RCC 7860 (cell line): ENCODE results near the gene CNBD2.
A peak's percentile ranks its signal among the peaks of the same experiment; 100 is the strongest.
"Not testable (repeated sequence)": the region's sequence is repeated elsewhere in the genome, so short reads cannot be mapped to it uniquely, and the experiment has no call there.

Source experiments
- DNase-seq: peaks from one replicate; pipeline ENCODE4 v3.0.0-alpha.2; 2015; ENCODE audit warnings: low spot score
- FAIRE-seq: peaks from 2 replicates; lab custom pipeline; 2012; peaks lifted over from hg19 to GRCh38; lab: Jason Lieb, UNC

Gene CNBD2

DNA sequence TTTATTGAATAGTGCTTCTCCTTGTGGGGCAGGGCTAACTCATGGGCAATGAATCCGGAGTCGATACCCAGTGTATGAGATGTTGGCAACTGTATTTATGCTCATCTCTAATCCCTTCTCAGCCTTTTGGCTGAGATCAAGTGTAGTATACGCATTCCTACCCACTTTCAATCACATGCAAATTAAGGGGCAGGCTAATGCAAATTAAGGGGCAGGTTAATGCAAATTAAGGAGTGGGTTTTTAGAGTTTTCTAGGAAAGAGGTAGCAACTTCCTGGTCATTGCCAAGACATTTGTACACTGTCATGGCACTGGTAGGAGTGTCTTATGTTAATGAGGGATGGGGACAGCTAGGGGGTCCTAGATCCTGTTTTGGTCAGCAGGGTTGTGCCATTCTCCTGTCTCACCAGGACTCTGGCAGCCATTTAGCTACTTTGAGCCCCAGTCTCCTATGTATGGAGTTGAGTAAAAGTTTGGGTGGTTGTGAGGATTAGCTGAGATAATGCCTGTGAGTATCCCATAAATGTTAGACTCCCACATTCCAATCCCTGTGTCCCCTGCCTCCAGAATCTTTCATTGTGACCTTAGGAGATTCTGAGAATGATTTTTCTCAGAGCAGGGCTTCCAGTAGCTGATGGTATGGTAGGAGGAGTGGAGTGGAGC lies at the start of gene CNBD2:
Gene CNBD2, plus strand, starts transcription at position 612 of the 662 bp plus-strand sequence. CDS start 173 bp downstream, outside the sequence.
- DNase-seq: no peak
- no peak for FAIRE-seq

DNA sequence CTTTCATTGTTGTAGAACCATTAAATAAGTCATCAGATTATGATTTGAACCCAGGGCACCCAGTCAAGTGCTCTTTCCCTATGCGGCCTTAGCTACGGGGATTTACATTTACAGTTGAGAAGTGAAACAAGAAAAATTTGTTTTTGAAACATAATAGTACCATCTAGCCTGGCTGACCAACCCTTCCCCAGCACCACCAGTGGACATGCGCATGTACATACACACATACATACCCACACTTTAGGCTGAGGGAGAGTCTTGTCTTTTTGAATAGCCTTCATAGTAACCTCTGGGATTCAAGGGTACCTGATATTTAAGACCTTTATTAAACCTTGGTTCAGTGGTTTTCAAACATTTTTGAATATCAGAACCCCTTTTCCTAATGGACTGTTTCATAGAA lies 47.9 kb upstream of the CNBD2 start:
- FAIRE-seq (no peak), DNase-seq (no peak)

DNA sequence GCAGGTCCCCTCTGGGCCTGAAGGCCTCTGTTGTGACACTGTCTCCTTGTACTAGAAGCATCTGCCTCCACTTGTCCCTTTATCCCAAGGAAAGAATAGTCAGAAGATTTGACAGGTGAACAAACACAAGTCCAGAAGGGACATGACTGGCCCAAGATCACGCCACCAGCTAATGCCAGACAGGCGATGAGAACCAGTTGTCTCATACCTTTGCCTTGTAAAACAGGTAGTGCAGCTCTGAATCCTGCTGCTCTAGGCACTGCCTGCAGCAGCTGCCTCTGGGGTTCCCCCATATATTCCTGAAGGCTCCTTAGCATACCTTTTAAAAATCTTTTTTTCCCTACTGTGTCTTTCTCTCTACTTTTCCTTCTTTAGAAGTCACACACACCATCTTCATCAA lies 39.1 kb upstream of the CNBD2 start:
- FAIRE-seq: no peak
- no peak for DNase-seq

DNA sequence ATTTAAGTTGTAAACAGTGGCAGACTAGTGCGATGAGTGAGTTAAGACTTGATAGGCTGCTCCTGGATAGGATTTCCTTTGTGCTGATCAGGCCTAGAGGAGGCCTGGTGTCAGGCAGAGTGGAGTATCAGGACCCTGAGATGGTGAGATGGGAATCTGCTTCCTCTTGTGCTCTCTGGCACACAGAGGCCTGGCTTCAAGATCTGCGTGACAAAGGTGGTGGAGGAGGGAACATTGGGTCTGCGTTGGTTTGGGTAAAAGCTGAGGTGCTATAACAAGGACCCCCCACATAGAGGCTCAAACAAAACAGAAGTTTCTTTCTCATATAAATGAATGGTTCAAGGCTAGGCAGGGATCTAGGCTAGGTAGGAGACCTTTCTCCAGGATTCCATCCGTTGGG lies 34.3 kb upstream of the CNBD2 start:
- no peak for FAIRE-seq
- DNase-seq: no peak

DNA sequence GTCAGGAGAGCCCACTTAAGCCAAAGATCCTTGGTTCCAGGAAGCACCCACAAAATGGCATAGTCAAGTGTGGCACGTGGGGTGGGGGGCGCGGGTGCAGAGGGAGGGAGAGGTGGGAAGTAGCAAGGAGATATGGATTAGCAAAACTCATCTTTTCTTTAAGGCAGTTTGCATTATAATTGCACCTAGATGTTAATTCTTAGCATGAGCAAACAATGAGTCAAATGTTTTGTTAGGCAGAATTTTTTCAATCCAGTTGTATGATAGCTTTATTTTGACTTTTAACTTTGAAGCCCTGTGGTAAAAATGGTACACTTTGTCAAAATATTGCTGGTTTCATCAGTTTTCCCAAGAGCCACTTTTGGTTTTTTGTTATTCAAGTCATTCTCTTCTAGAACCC lies 29.1 kb upstream of the CNBD2 start:
- no peak for FAIRE-seq

DNA sequence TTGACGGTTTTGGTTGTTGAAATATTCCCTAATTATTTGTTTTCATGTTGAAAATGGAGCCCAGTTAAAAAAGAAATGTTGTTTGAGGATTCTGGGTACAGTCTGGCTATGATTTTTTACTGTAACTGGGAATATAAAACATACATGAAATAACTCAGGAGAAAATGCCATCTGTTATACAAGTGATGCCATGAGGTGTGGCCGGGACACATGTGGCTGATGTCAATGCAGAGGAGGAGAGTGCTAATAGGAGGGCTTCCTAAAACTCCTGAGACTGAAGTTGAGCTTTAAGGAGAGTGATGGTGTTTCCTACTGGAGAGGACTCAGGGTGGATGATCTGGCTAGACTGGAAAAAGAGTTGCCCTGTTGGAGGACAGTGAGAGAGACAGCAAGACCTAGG lies 26.8 kb upstream of the CNBD2 start:
- DNase-seq: no peak
- FAIRE-seq: no peak

More for the DNA sequence above, 29.1 kb upstream of the CNBD2 start:
- DNase-seq: no peak

DNA sequence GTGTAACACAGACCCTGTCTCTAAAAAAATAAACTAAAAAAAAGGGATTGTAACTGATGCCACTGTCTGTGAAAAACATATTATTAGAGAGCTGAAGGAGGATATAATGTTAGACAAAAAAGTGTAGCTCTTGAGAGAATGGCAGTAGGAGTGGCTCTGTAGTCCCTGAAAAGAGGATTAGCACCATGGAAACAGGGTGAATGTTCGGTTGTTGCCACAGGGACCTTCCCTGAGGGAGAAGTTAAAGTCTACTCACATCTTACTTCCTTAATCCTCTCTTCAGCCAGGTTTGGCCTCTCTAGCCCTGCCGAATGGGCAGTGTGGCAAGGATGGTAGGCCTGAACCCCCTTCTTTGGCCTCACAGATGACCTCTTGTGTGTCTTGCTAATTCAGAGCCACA lies 26.1 kb upstream of the CNBD2 start:
- FAIRE-seq (no peak), DNase-seq (no peak)

DNA sequence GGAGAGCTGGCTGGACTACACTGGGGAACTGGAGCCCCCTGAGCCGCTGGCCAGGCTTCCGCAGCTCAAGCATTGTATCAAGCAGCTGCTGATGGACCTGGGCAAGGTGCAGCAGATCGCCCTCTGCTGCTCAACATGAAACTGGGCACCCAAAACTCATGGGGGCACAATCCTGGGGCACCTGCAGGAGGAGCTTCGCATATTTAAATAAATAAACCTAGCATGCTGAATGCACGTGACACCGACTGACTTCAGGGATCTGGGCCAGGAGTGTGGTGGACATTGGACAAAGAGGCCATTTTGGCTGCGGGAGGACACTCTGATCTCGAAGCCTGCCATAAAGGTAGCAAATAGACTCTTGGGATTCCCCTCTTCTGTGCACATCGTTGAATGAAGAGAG lies 20.9 kb upstream of the CNBD2 start:
- DNase-seq (peak; percentile 34), FAIRE-seq (no peak)

DNA sequence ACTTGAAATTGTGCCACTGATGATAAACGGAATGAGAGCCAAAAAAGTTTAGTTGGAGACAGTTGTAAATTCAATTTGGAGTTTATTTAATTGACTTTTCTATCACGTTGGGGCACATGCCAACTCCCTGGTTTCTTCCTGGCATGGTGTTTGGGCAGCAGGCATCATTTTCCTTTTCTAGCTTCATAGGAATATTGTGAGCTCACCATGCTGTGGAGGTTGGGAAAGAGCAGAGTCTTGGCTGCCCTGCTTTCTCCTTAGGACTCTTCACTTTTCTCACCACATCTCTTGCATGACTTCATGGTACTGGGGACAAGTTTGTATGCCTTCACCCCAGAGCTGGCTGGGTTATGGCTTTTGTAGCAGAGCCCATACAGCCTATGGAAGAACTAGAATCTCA lies 20.5 kb upstream of the CNBD2 start:
- no peak for DNase-seq
- no peak for FAIRE-seq

DNA sequence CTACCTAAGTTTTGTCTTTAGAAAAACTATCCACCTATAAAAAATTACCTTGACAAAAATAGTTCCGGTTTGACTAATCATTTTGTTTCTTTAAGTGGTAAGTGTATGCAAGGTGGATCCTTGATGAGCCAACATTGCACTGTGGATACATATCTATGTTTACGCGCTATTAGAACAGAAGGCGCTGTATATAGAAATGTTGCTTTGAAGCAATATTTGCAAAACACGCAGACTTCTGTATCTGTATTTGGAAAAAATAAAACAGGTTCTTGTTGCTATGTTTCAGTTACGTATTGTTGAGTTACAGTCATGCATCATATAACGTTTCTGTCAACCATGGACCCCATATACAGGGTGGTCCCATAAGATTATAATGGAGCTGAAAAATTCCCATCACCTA lies 18.3 kb upstream of the CNBD2 start:
- FAIRE-seq: no peak

DNA sequence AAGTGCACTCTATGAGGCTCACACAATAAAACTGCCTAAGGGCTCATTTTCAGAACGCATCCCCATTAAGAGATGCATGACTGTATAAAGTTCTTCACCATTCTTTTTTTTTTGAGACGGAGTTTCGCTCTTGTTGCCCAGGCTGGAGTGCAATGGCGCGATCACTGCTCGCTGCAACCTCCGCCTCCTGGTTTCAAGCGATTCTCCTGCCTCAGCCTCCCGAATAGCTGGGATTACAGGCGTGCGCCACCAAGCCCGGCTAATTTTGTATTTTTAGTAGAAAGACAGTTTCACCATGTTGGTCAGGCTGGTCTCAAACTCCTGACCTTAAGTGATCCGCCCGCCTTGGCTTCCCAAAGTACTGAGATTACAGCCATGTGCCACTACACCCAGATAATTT lies 16.3 kb upstream of the CNBD2 start:
- FAIRE-seq: not testable (repeated sequence)

More for the DNA sequence above, 18.3 kb upstream of the CNBD2 start:
- DNase-seq: no peak

DNA sequence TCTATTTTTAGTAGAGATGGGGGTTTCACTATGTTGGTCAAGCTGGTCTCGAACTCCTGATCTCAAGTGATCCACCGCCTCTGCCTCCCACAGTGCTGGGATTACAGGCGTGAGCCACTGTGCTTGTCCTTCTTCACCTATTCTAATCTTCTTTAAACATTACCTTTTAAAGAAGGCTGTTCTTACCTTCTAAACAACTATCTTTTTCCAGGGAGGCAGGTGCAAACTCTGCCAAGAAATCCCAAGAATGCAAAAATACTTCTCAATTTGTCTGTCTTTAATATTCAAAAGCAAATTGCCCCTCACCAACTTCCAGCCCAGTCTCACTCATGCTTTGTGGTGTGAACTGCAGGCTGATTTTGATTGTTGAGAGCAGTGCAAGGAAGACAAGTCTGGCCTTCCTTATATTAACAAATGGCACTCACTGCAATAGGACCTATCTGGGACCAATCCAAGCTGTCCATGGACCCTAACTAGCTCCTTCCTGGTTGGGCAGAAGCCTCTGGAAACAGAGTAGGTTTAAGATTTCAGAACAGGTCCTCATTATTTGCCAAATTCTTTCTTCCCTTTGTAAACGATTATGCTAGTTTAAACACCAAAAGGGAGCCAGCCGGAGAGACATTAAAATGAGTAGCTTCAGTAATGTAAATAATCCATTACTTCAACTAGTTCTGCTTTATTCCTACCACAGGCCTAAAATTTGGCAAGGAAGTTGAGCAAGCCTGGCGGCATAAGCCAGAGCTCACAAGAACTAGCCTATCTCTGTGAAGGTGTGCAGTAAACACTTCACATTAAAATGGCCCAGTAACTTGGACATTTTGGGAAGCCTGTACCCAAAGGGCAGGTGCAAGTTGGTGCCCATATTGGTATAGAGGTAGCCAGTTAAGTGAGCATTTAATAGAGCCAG lies 15.7 kb upstream of the CNBD2 start:
- DNase-seq: no peak
- no peak for FAIRE-seq

More for the DNA sequence above, 16.3 kb upstream of the CNBD2 start:
- not testable (repeated sequence) for DNase-seq

DNA sequence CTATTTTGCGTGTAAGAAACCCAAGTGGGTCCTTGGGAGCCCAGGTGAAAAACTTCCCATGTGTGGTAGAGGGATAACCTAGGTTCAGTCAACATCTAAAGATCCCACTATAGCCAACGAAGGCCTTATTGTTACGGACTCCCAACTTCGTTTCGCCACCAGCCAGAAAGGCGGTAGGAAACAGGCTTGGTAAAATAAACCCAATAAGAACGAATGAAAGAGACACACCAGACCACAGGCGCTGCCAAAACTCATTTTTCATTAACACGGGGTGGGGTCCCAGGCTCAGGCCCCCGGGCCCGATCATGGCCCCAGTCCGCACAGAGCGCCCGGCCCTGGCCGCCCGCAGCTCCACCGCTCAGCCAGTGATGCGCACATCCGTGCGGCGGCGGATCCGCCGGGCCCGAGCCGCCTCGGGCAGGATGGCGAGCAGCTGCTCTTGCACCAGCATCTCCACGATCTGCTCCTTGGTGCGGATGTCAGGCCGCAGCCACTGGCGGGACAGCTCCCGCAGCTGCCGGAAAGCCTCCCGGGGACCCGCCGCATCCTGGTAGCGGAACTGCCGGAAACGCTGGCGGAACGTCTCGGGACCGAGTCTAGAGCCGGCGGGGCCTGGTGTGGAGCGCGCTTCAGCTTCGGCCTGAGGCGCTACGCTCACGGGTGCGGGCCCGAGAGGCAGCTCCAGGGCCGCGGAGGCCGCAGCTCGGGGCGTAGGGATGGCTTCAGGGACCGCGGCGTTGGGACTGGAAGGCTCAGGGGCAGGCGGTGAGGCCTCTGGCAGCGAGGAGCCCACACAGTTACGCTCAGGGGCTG lies 14.8 kb upstream of the CNBD2 start:
- no peak for FAIRE-seq
- DNase-seq: no peak

DNA sequence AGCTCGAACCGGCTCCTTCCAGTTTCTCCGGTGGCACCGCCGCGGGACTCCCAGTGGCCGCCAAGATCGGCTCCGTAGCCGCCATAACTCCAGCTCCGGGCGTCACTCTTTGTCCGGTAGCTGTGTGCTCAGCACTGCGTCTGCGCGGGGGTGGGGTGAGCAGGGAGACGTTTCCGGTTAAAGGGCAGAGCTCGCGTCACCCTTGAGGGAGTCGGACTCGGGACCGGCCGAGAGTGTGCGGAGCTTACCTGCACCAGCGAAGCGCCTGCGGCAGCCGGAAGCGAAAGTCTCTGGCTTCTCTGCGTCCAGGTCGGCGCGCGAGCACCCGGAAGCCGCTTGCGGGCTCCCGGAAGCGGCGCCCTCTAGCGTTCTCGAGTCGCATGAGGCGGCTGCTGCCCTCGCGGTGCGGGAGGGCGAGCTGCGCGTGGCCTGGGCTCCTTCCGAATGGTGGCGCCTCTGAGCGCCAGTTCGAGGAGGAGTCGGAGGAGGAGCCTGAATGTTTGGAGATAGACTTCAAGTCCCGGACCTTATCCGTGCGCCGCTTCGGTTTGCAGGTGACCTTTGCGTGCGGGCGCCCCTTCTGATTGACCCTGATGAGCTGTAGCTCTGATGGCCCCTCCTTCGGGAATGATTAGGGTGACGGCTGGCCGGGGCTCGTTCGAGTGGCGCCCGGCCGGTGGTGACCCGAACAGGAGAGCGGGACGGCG lies 14.0 kb upstream of the CNBD2 start, which contains the start of gene SCAND1:
Gene SCAND1, minus strand, starts transcription at position 303 of the 707 bp plus-strand sequence. Its CDS starts 218 bp downstream, at position 85.
- FAIRE-seq: peak; percentile 70
- peak; percentile 98 for DNase-seq

DNA sequence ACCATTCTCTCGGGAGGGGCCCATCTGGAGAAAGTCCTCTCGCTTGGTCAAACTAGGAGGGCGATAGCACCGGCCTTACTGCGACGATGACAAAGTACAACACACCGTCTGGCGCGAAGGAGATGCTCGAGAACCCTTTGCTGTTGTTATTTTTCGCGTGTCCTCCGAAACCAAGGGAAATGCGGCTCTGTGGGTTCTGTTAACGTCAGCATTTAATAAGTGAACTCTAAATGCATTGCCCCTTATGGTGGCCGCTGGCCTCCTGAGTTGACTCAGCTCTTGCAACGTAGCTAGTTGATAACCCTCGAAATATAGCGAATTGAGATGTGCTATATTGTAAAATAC lies 13.5 kb upstream of the CNBD2 start:
- no peak for FAIRE-seq
- peak; percentile 35 for DNase-seq

DNA sequence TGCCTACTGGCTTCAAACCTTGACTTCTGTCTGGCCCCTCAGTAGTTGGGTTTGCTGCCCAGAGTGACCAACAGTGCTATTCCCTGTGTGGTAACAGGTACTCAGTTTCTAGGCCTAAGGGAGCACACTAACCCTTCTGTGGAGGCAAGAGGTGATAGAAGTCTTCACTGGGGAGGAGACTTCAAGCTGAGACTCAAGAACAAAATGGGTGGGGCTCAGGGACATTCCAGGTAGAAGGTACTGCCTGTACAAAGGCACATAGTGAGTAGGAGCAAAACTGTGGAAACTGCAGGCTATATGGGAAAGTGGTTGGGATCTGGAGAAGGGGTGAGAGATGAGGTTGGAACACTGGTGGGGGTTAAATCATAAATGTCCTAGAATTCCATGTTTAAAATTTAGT lies 11.8 kb upstream of the CNBD2 start:
- DNase-seq: no peak

DNA sequence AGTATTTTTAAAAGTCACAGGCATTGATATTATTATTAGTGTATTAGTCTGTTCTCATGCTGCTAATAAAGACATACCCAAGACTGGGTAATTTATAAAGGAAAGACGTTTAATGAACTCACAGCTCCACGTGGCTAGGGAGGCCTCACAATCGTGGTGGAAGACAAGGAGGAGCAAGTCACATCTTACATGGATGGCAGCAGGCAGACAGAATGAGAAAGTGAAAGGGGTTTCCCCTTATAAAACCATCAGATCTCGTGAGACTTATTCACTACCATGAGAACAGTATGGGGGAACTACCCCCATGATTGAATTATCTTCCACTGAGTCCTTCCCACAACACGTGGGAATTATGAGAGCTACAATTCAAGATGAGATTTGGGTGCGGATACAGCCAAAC lies 9.1 kb upstream of the CNBD2 start:
- not testable (repeated sequence) for DNase-seq, FAIRE-seq

More for the DNA sequence above, 11.8 kb upstream of the CNBD2 start:
- FAIRE-seq: no peak

DNA sequence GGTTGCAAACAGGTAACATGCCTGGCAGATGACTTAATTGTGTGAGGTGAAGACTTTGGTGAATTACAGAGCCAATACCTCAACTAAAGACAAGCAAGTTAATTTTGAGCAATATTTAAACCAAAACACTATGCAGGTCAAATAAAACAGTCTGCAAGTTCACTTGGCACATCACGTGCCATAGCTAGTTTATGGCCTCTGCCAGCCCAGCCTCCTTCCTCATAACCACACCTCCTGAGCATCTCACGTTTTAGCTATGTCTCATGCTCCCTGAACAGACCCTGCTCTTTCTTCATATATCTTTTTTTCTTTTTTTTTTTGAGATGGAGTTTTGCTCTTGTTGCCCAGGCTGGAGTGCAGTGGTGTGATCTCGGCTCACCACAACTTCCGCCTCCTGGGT lies 4.5 kb upstream of the CNBD2 start:
- DNase-seq (no peak), FAIRE-seq (no peak)

DNA sequence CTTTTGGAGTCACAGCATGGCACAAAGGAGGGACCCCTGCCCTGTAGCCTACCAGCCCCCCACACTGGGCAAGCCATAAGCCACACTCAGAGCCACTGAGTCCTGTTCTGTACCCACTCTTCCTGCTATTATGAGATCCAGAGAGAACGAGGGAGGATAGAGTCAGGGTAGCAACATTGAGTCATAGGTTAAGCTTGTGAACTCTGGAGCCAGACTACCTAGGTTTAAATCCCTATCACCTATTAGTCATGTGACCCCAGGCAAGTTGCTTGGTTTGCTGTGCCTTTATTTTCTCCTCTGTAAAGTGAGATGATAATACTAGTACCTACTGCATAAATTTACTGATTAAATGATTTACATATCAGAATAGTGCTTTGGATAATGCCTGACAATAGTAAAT lies 540 bp downstream of the CNBD2 start:
- DNase-seq: no peak
- FAIRE-seq: no peak

DNA sequence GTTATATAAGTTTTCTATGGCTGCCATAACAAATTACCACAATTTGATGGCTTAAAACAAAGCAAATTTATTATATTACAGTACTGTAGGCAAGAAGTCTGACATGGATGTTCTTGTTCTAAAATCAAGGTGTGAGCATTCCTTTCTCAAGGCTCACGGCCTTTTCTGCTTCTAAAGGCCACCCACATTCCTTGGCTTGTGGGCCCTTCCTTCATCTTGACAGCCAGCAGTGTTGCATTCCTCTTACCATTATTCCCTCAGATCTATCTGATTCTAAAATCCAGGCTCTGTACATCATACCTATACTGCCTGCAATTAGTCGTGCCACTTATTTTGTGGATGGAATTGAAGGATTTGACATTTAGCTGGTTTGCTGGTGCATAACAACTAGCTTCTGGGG lies 3.6 kb downstream of the CNBD2 start:
- no peak for FAIRE-seq
- DNase-seq: no peak

DNA sequence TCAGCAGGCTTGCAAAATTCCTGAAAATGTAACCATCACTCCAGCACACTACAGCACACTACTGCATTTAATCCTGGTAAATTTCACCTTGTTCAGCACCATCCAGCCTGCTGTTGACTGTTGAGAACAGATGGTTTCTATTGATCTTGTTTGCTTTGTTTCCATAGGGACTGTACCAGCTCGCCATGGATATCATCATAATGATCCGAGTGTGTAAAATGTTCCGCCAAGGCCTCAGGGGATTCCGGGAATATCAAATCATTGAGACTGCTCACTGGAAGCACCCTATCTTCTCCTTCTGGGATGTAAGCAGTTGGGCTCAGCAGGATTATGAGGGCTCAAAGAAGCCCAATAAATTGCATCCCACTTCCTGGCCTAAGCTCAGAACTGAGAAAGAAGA lies 4.1 kb downstream of the CNBD2 start:
- FAIRE-seq (no peak), DNase-seq (no peak)
